Stomach smooth muscle (tissue), 2 donors: ENCODE measurements around the gene CX3CR1.
"Not testable (repeated sequence)": the region's sequence is repeated elsewhere in the genome, so short reads cannot be mapped to it uniquely, and the experiment has no call there.

Source experiments
- H3K27ac ChIP-seq: one replicate; pipeline ENCODE4 v1.7.0; 2013; ENCODE audit warnings: mild to moderate bottlenecking, low read length, inconsistent platforms
- H3K27me3 ChIP-seq, 2 donors: one replicate each; pipeline ENCODE4 v1.7.0; 2013; ENCODE audit warnings: low read length in 2 of 2; ENCODE audit not compliant: insufficient read depth in 2 of 2, control insufficient read depth in 1 of 2
- H3K36me3 ChIP-seq, 2 donors: one replicate each; pipeline ENCODE4 v1.7.0; 2013; ENCODE audit warnings: low read length in 2 of 2; ENCODE audit not compliant: control insufficient read depth in 2 of 2, insufficient read depth in 2 of 2
- H3K4me1 ChIP-seq: one replicate; pipeline ENCODE4 v1.7.0; 2013; ENCODE audit warnings: low read length; ENCODE audit not compliant: control insufficient read depth, insufficient read depth
- H3K4me3 ChIP-seq, 2 donors: one replicate each; pipeline ENCODE4 v1.7.0; 2013; ENCODE audit warnings: low read length in 2 of 2
- H3K9ac ChIP-seq, 2 donors: one replicate each; pipeline ENCODE4 v1.7.0; 2013; ENCODE audit warnings: low read length in 2 of 2, mild to moderate bottlenecking in 1 of 2
- H3K9me3 ChIP-seq, 2 donors: one replicate each; pipeline ENCODE4 v1.7.0; 2013; ENCODE audit warnings: low read length in 2 of 2; ENCODE audit not compliant: control insufficient read depth in 2 of 2
- donor health status: healthy.
- donor health status: Pancreatic carcinoma.

The CX3CR1 gene

DNA sequence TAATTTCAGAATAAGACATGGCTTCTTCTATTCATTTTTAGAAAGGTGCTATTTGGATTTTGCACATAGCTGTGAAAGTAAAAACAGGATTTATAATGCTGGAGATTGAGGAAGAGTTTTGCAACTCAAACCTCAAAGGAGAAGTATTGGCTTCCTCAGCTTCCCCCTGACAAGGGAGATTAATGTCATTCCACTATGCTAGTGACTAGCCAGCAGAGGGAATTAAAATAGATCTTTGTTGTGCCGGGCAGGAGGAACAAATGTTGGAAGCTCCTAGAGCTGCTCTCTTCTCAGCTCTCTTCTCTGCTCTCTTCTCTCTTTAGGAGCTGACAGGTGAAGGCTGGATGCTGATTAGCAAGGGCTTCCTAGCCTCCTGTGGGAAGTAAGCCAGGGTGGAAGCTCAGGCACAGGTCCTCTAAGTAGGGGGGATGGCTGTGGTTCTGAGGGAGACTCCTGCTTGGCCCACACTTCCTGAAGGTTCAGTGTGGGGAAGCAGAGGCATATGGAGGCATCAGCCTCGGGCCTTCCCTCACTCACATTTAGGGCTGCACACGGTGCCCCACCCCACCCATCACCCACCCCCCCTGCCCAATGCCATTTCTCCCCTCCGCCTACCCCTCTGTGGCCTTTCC, 29.6 kb downstream of the CX3CR1 start:
- Histone ChIP-seq H3K27me3 (no peaks in the 10 kb centered on the region), H3K9ac (peak overlapping the region in 1 of 2 donors; percentile 29), H3K4me1 (peaks cover 18% of the 10 kb centered on the region), H3K9me3 (no peaks in the 10 kb centered on the region), H3K36me3 (no peaks in the 10 kb centered on the region), H3K27ac (no peak overlapping the region), H3K4me3 (no peak overlapping the region)

DNA sequence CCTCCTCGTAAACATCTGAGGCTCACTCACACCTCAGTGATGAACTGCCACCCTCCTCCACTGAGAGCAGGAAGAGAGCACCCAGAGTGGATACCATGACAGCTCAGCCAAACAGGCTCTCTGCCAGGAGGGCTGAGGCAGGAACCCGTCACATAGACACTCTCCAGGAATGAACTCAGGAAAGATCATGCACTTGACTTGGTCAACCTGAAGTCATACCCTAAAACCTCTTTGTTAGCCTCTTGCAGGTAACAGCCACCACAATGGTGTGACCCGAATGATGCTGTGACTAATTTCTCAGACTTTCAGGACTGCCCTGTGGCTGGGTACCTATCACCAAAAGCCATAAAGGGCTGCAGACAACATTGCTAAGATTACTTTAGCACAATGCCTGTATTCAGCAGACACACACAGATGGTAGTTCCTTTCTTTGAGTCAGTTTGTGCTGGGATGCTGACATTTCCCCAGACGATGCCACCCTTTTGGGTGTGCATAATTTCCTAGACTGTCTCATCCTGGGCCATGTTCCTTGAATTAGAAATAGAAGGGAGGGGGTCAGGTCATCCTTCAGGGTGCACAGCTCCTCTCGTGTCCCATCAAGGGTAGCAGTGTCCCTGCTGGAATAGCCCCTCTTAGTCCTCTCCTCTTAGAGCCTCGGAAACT, 30.3 kb downstream of the CX3CR1 start:
- Histone ChIP-seq H3K27me3 (no peaks in the 10 kb centered on the region), H3K27ac (no peak overlapping the region), H3K36me3 (no peaks in the 10 kb centered on the region), H3K9me3 (no peaks in the 10 kb centered on the region), H3K4me1 (peaks cover 18% of the 10 kb centered on the region), H3K9ac (peak overlapping the region in 1 of 2 donors; percentile 29), H3K4me3 (no peak overlapping the region)

GRCh38 chr3:39241561-39241960, 38.3 kb downstream of the CX3CR1 start:
- H3K9me3 ChIP-seq: no peaks in the 10 kb centered on the region
- H3K4me3 ChIP-seq: no peak overlapping the region
- no peak overlapping the region for H3K9ac ChIP-seq
- H3K27me3 ChIP-seq: peaks cover 0 to 2% of the 10 kb centered on the region in 2 donors
- H3K36me3 ChIP-seq: no peaks in the 10 kb centered on the region
- no peaks in the 10 kb centered on the region for H3K4me1 ChIP-seq
- H3K27ac ChIP-seq: no peak overlapping the region

GRCh38 chr3:39237027-39237426, 42.8 kb downstream of the CX3CR1 start:
- H3K4me1 ChIP-seq: no peaks in the 10 kb centered on the region
- H3K27ac ChIP-seq: no peak overlapping the region
- peaks cover 0 to 2% of the 10 kb centered on the region in 2 donors for H3K27me3 ChIP-seq
- H3K9ac ChIP-seq: no peak overlapping the region
- no peaks in the 10 kb centered on the region for H3K36me3 ChIP-seq
- H3K9me3 ChIP-seq: no peaks in the 10 kb centered on the region
- no peak overlapping the region for H3K4me3 ChIP-seq

- Histone ChIP-seq H3K27me3 (peaks cover 0 to 2% of the 10 kb centered on the region in 2 donors), H3K27ac (no peak overlapping the region), H3K9me3 (no peaks in the 10 kb centered on the region), H3K9ac (no peak overlapping the region), H3K36me3 (no peaks in the 10 kb centered on the region), H3K4me3 (no peak overlapping the region), H3K4me1 (no peaks in the 10 kb centered on the region)
Measured at GRCh38 chr3:39234651-39235050, 45.2 kb downstream of the CX3CR1 start.

DNA sequence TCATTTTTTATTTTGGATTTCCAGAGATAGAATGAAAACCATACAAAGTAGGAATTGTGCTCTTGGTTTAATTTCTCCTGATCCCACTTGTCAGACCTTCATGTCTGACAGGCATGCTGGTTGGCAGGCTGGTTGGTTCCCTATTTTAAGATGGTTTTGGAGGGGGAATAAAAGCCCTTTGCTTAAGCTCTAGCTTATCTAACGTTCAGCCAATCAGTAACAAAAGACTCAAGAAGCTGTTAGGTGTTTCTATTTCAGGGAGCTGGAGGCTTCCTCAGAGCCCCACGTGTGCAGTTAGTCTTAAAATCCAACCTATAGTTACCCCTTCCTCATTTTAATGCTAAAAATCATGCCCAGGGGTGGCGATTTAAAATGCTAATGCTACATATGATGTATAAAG, 47.0 kb downstream of the CX3CR1 start:
- no peaks in the 10 kb centered on the region for H3K9me3 ChIP-seq
- no peak overlapping the region for H3K4me3 ChIP-seq
- H3K27me3 ChIP-seq: no peaks in the 10 kb centered on the region
- no peaks in the 10 kb centered on the region for H3K4me1 ChIP-seq
- no peaks in the 10 kb centered on the region for H3K36me3 ChIP-seq
- no peak overlapping the region for H3K9ac ChIP-seq
- no peak overlapping the region for H3K27ac ChIP-seq

- Histone ChIP-seq H3K27ac (no peak overlapping the region), H3K9me3 (no peaks in the 10 kb centered on the region), H3K36me3 (no peaks in the 10 kb centered on the region), H3K4me1 (no peaks in the 10 kb centered on the region), H3K4me3 (no peak overlapping the region), H3K9ac (no peak overlapping the region), H3K27me3 (no peaks in the 10 kb centered on the region)
Measured at GRCh38 chr3:39230453-39230852, 49.4 kb downstream of the CX3CR1 start.

DNA sequence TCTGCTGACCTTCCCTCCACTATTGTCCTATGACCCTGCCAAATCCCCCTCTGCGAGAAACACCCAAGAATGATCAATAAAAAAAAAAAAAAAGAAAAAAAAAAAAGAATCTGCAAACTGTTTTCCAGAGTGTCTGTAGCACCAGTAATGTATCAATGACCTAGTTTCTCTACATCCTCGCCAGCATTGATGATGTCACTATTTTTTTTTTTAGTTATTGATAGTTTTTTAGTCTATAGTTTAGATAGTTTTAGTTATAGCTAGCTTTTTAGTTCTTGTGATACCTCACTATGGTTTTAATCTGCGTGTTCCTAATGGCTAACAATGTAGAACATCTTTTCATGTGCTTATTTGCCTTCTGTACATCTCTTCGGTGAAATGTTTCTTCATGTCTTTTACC, 51.3 kb downstream of the CX3CR1 start:
- Histone ChIP-seq H3K4me3 (no peak overlapping the region), H3K4me1 (no peaks in the 10 kb centered on the region), H3K9me3 (no peaks in the 10 kb centered on the region), H3K27ac (no peak overlapping the region), H3K27me3 (no peaks in the 10 kb centered on the region), H3K36me3 (no peaks in the 10 kb centered on the region), H3K9ac (no peak overlapping the region)

DNA sequence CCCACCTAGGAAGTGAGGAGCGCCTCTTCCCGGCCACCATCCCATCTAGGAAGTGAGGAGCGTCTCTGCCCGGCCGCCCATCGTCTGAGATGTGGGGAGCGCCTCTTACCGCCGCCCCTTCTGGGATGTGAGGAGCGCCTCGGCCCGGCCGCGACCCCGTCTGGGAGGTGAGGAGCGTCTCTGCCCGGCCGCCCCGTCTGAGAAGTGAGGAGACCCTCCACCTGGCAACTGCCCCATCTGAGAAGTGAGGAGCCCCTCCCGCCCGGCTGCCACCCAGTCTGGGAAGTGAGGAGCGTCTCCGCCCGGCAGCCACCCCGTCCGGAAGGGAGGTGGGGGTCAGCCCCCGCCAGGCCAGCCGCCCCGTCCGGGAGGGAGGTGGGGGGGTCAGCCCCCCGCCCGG, 52.2 kb downstream of the CX3CR1 start:
- not testable (repeated sequence) for H3K27ac ChIP-seq, H3K27me3 ChIP-seq, H3K36me3 ChIP-seq, H3K4me1 ChIP-seq, H3K9me3 ChIP-seq, H3K9ac ChIP-seq, H3K4me3 ChIP-seq

- Histone ChIP-seq H3K36me3 (no peaks in the 10 kb centered on the region), H3K27ac (no peak overlapping the region), H3K9ac (no peak overlapping the region)
Measured at GRCh38 chr3:39226106-39226741, 53.6 kb downstream of the CX3CR1 start.

DNA sequence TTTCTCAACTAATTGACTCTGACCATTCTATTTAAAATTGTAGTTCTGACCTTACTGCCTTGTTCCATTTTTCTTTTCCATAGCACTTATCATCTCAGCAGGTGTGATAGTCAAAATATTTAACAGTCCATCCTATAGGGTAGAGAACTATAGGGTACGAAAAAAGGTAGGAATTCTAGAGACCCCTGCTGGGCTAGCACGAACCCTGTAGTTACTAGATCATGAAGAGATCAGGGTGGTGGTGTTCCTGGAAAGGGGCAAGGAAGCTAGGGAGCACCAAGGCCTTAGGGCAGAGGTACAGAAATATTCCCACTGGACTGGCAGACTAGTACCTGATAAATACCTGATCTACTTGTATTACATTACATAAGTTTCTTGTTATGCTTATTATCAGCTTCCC, 55.5 kb downstream of the CX3CR1 start:
- H3K9ac ChIP-seq: no peak overlapping the region
- H3K9me3 ChIP-seq: no peaks in the 10 kb centered on the region
- H3K27me3 ChIP-seq: peaks cover 0 to 2% of the 10 kb centered on the region in 2 donors
- H3K27ac ChIP-seq: no peak overlapping the region
- no peak overlapping the region for H3K4me3 ChIP-seq
- H3K4me1 ChIP-seq: no peaks in the 10 kb centered on the region
- no peaks in the 10 kb centered on the region for H3K36me3 ChIP-seq

More at GRCh38 chr3:39226106-39226741, 53.6 kb downstream of the CX3CR1 start:
- Histone ChIP-seq H3K27me3 (no peaks in the 10 kb centered on the region), H3K4me1 (no peaks in the 10 kb centered on the region), H3K9me3 (no peaks in the 10 kb centered on the region), H3K4me3 (no peak overlapping the region)
